Ectodermal cell (in vitro differentiated cells): ENCODE measurements around the gene LRRC70.
"Not testable (repeated sequence)": the region's sequence is repeated elsewhere in the genome, so short reads cannot be mapped to it uniquely, and the experiment has no call there.

Experiments
- H3K27ac ChIP-seq: 2 replicates; pipeline ENCODE4 v1.7.0; 2013; ENCODE audit warnings: mild to moderate bottlenecking, low read depth, low read length; ENCODE audit not compliant: insufficient read depth, poor library complexity, severe bottlenecking
- H3K27me3 ChIP-seq: 2 replicates; pipeline ENCODE4 v1.7.0; 2013; ENCODE audit warnings: mild to moderate bottlenecking, low read length; ENCODE audit not compliant: insufficient read depth, control insufficient read depth, poor library complexity, severe bottlenecking
- H3K36me3 ChIP-seq: one replicate; pipeline ENCODE4 v1.7.0; 2013; ENCODE audit warnings: low read length; ENCODE audit not compliant: control insufficient read depth, insufficient read depth
- H3K4me1 ChIP-seq: one replicate; pipeline ENCODE4 v1.7.0; 2013; ENCODE audit warnings: low read length; ENCODE audit not compliant: control insufficient read depth, insufficient read depth
- H3K4me3 ChIP-seq: 2 replicates; pipeline ENCODE4 v1.7.0; 2013; ENCODE audit warnings: low read depth, low read length, control low read depth; ENCODE audit not compliant: insufficient read depth
- H3K9me3 ChIP-seq: 2 replicates; pipeline ENCODE4 v1.7.0; 2013; ENCODE audit warnings: mild to moderate bottlenecking, low read length, moderate library complexity; ENCODE audit not compliant: control insufficient read depth
- WGBS, 2 experiments: methylation state at CpG; one replicate each; pipeline ENCODE4 v1.1.7; 2013; ENCODE audit warnings: missing lambda C conversion rate in 2 of 2; 5-methylcytosine and 5-hydroxymethylcytosine counted together

The LRRC70 gene

GRCh38 chr5:62555930-62556329, 22.7 kb upstream of the LRRC70 start:
- peaks cover 3% of the 10 kb centered on the region for H3K36me3 ChIP-seq
- H3K27ac ChIP-seq = no peak overlapping the region
- no peaks in the 10 kb centered on the region for H3K9me3 ChIP-seq
- H3K4me3 ChIP-seq = no peak overlapping the region
- no peaks in the 10 kb centered on the region for H3K4me1 ChIP-seq
- no peaks in the 10 kb centered on the region for H3K27me3 ChIP-seq

GRCh38 chr5:62558941-62559340, 19.7 kb upstream of the LRRC70 start:
- Histone ChIP-seq H3K4me1 (no peaks in the 10 kb centered on the region), H3K4me3 (no peak overlapping the region), H3K9me3 (no peaks in the 10 kb centered on the region), H3K27me3 (no peaks in the 10 kb centered on the region), H3K27ac (no peak overlapping the region), H3K36me3 (peaks cover 6% of the 10 kb centered on the region)
- 93 to 98% methylated on average over 3 of the region's 3 CpGs for WGBS, 2 experiments

GRCh38 chr5:62560786-62561185, 17.8 kb upstream of the LRRC70 start:
- Histone ChIP-seq H3K9me3 (no peaks in the 10 kb centered on the region), H3K27ac (no peak overlapping the region), H3K4me3 (no peak overlapping the region), H3K36me3 (peaks cover 6% of the 10 kb centered on the region), H3K27me3 (no peaks in the 10 kb centered on the region), H3K4me1 (no peaks in the 10 kb centered on the region)
- 92 to 93% methylated on average over 1 of the region's 1 CpG for WGBS, 2 experiments

- H3K9me3 ChIP-seq = no peaks in the 10 kb centered on the region
- 89 to 100% methylated on average over 1 of the region's 1 CpG for WGBS, 2 experiments
Observed at GRCh38 chr5:62561896-62562295, 16.7 kb upstream of the LRRC70 start.

GRCh38 chr5:62562867-62563266, 15.8 kb upstream of the LRRC70 start:
- Histone ChIP-seq H3K36me3 (peaks cover 17% of the 10 kb centered on the region), H3K4me3 (no peak overlapping the region), H3K9me3 (no peaks in the 10 kb centered on the region), H3K4me1 (no peaks in the 10 kb centered on the region), H3K27me3 (no peaks in the 10 kb centered on the region), H3K27ac (no peak overlapping the region)
- no CpG with 5 or more reads among the region's 1 CpG for WGBS, 2 experiments

More at GRCh38 chr5:62561896-62562295, 16.7 kb upstream of the LRRC70 start:
- H3K27ac ChIP-seq = no peak overlapping the region
- H3K4me1 ChIP-seq = no peaks in the 10 kb centered on the region
- H3K4me3 ChIP-seq = no peak overlapping the region
- no peaks in the 10 kb centered on the region for H3K27me3 ChIP-seq
- peaks cover 11% of the 10 kb centered on the region for H3K36me3 ChIP-seq

- no peak overlapping the region for H3K27ac ChIP-seq
- H3K9me3 ChIP-seq = no peaks in the 10 kb centered on the region
- peaks cover 20% of the 10 kb centered on the region for H3K36me3 ChIP-seq
- WGBS, 2 experiments = 100% methylated on average over 1 of the region's 2 CpGs
- H3K4me3 ChIP-seq = no peak overlapping the region
- no peaks in the 10 kb centered on the region for H3K4me1 ChIP-seq
- no peaks in the 10 kb centered on the region for H3K27me3 ChIP-seq
Observed at GRCh38 chr5:62564101-62564500, 14.5 kb upstream of the LRRC70 start.

- H3K4me1 ChIP-seq, H3K9me3 ChIP-seq, H3K4me3 ChIP-seq, H3K27ac ChIP-seq, H3K27me3 ChIP-seq: not testable (repeated sequence)
- WGBS, 2 experiments = 59 to 60% methylated on average over 3 of the region's 3 CpGs
- peaks cover 19% of the 10 kb centered on the region for H3K36me3 ChIP-seq
Observed at GRCh38 chr5:62565740-62566139, 12.9 kb upstream of the LRRC70 start.

GRCh38 chr5:62568143-62568542, 10.5 kb upstream of the LRRC70 start:
- no peaks in the 10 kb centered on the region for H3K27me3 ChIP-seq
- H3K4me3 ChIP-seq = no peak overlapping the region
- peaks cover 14% of the 10 kb centered on the region for H3K36me3 ChIP-seq
- H3K9me3 ChIP-seq = no peaks in the 10 kb centered on the region
- H3K4me1 ChIP-seq = no peaks in the 10 kb centered on the region
- WGBS, 2 experiments = 88 to 94% methylated on average over 4 of the region's 4 CpGs
- H3K27ac ChIP-seq = no peak overlapping the region

GRCh38 chr5:62568800-62569432, 9.7 kb upstream of the LRRC70 start:
- H3K27ac ChIP-seq = no peak overlapping the region
- 94 to 100% methylated on average over 1 of the region's 2 CpGs for WGBS, 2 experiments
- no peaks in the 10 kb centered on the region for H3K27me3 ChIP-seq
- H3K36me3 ChIP-seq = peaks cover 14% of the 10 kb centered on the region
- no peak overlapping the region for H3K4me3 ChIP-seq
- no peaks in the 10 kb centered on the region for H3K9me3 ChIP-seq
- no peaks in the 10 kb centered on the region for H3K4me1 ChIP-seq

GRCh38 chr5:62569470-62569869, 9.1 kb upstream of the LRRC70 start:
- no peaks in the 10 kb centered on the region for H3K4me1 ChIP-seq
- no peaks in the 10 kb centered on the region for H3K27me3 ChIP-seq
- peaks cover 14% of the 10 kb centered on the region for H3K36me3 ChIP-seq
- H3K9me3 ChIP-seq = no peaks in the 10 kb centered on the region
- H3K4me3 ChIP-seq = no peak overlapping the region
- WGBS, 2 experiments = 83 to 100% methylated on average over 1 of the region's 1 CpG
- H3K27ac ChIP-seq = no peak overlapping the region
